T-cell (primary cell): ENCODE measurements around the gene CERS6. TPM values are rescaled to one million over a fixed set of nuclear protein-coding genes. Genes with fewer than 3 reads are reported as not detected.

Source experiments
- ATAC-seq, 4 experiments: fragments of 200-7000 bp in 3 of 4; fragments of 150-1000 bp in 1 of 4; cut with Tn5 transposase; replicated peaks in 1 of 4; 1 replicate in 3 of 4; 2 replicates in 1 of 4; pipeline ENCODE4 v1.10.0; 2021; ENCODE audit warnings: moderate library complexity in 3 of 4, mild to moderate bottlenecking in 2 of 4, moderate number of reproducible peaks in 1 of 4
- CTCF ChIA-PET, 2 donors: fragments of 300-600 bp; sonication (Branson Sonifier 250); formaldehyde crosslinking; loops; one replicate each; lab custom pipeline; 2022; ENCODE audit warnings: antibody characterized with exemption in 2 of 2; lab: Charles Lee
- POLR2A ChIA-PET, 2 donors: fragments of 300-600 bp; sonication (Branson Sonifier 250); formaldehyde crosslinking; loops; one replicate each; lab custom pipeline; 2022; ENCODE audit warnings: antibody characterized with exemption in 2 of 2; lab: Charles Lee
- DNase-seq, 35 experiments: peaks; one replicate each; pipeline versions ENCODE4 v3.0.0 to v3.0.0-alpha.2; 2013 to 2023
- H3K27ac ChIP-seq: one replicate; pipeline ENCODE4 v1.5.1; 2013; ENCODE audit warnings: low read length
- H3K27me3 ChIP-seq, 2 experiments: replicated peaks in 1 of 2; 1 replicate in 1 of 2; 2 replicates in 1 of 2; pipeline versions ENCODE4 v1.6.1 to v1.7.0; 2013; ENCODE audit warnings: low read length in 1 of 2, mixed read lengths in 1 of 2; ENCODE audit not compliant: control insufficient read depth in 2 of 2, insufficient read depth in 2 of 2; ENCODE audit errors: extremely low read depth in 1 of 2
- H3K36me3 ChIP-seq, 2 donors: 1 replicate in 1 of 2; 2 replicates in 1 of 2; pipeline versions ENCODE4 v1.6.1 to v1.7.0; 2013; ENCODE audit warnings: low read length in 1 of 2; ENCODE audit not compliant: control insufficient read depth in 2 of 2, insufficient read depth in 1 of 2; ENCODE audit errors: extremely low read depth in 1 of 2
- H3K4me1 ChIP-seq, 2 experiments: 1 replicate in 1 of 2; 2 replicates in 1 of 2; pipeline versions ENCODE4 v1.6.1 to v1.7.0; 2013; ENCODE audit warnings: low read length in 2 of 2, mixed read lengths in 1 of 2; ENCODE audit not compliant: insufficient read depth in 2 of 2, control insufficient read depth in 1 of 2; ENCODE audit errors: extremely low read depth in 1 of 2
- H3K4me3 ChIP-seq, 2 donors: 1 replicate in 1 of 2; 2 replicates in 1 of 2; pipeline versions ENCODE4 v1.5.1 to v1.7.0; 2013; ENCODE audit warnings: mild to moderate bottlenecking in 2 of 2, low read length in 1 of 2, moderate library complexity in 1 of 2; ENCODE audit not compliant: control insufficient read depth in 1 of 2; ENCODE audit errors: extremely low read depth in 1 of 2
- H3K9me3 ChIP-seq: 2 replicates; pipeline ENCODE4 v1.7.0; 2013
- H3K27ac Mint-ChIP-seq, 2 donors: one replicate each; pipeline ENCODE4 v1.8.0; 2020 to 2021; ENCODE audit warnings: mild to moderate bottlenecking in 2 of 2, mixed read lengths in 2 of 2
- H3K27me3 Mint-ChIP-seq, 2 donors: one replicate each; pipeline ENCODE4 v1.8.0; 2021 to 2022; ENCODE audit warnings: mixed read lengths in 2 of 2
- H3K36me3 Mint-ChIP-seq: one replicate; pipeline ENCODE4 v1.8.0; 2021; ENCODE audit warnings: mixed read lengths
- H3K4me1 Mint-ChIP-seq, 3 donors: one replicate each; pipeline ENCODE4 v1.8.0; 2020 to 2022; ENCODE audit warnings: mixed read lengths in 3 of 3, mild to moderate bottlenecking in 1 of 3
- H3K4me3 Mint-ChIP-seq, 3 donors: one replicate each; pipeline ENCODE4 v1.8.0; 2020 to 2022; ENCODE audit warnings: mild to moderate bottlenecking in 3 of 3, mixed read lengths in 3 of 3, moderate library complexity in 3 of 3
- H3K9me3 Mint-ChIP-seq, 3 donors: one replicate each; pipeline ENCODE4 v1.8.0; 2020 to 2022; ENCODE audit warnings: mixed read lengths in 3 of 3
- WGBS: methylation state at CpG from one replicate; pipeline ENCODE4 v1.1.5; 2013; ENCODE audit warnings: missing lambda C conversion rate; ENCODE audit not compliant: insufficient coverage; 5-methylcytosine and 5-hydroxymethylcytosine counted together
- total RNA-seq, 35 experiments: library from RNA in 6 of 35; stranded (reverse) in 6 of 35; fragments of 120-200 nt in 1 of 35; gene quantifications; one replicate each; pipeline versions ENCODE4 v1.2.1 to v1.2.4 and lab custom pipeline; 2013 to 2026

CERS6 gene
- total RNA-seq, 5 donors from 2014 or later (not counting 1 experiment from before 2014, with no cell fraction given) = 11.1 to 20.3 (median 13.6) TPM

DNA sequence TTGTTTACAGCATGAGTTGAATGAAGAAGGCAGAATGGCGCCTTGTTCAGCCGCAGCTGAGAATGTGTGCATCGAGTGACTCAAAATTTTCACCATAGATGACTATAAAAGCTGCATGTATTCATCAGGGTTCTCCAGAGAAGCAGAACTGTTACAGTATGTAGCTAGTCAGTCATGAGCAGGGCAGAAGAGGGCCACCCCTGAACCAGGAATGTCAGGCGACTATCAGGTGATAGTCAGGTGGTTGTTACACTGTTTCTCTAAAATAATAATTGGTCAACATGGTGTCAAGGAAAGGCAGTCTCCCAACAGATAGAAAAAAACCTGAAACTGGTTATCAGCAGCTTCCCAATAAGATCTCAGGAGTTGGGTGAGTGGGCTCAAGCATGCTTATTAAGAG, 326.2 kb downstream of the CERS6 start:
- Histone ChIP-seq H3K27me3 (no peaks in the 10 kb centered on the region), H3K4me1 (no peaks in the 10 kb centered on the region), H3K4me3 (no peak overlapping the region), H3K36me3 (no peaks in the 10 kb centered on the region), H3K27ac (no peak overlapping the region), H3K9me3 (no peaks in the 10 kb centered on the region)
- WGBS = 80% methylated on average over 1 of the region's 4 CpGs
- no peak overlapping the region for H3K27ac Mint-ChIP-seq
- DNase-seq (no peak), ATAC-seq (no peak)
- CTCF ChIA-PET = no interaction called here
- no peaks in the 10 kb centered on the region for H3K36me3 Mint-ChIP-seq
- no peak overlapping the region for H3K4me3 Mint-ChIP-seq
- no peaks in the 10 kb centered on the region for H3K4me1 Mint-ChIP-seq
- POLR2A ChIA-PET = no interaction called here
- H3K9me3 Mint-ChIP-seq = no peaks in the 10 kb centered on the region
- H3K27me3 Mint-ChIP-seq = no peaks in the 10 kb centered on the region

DNA sequence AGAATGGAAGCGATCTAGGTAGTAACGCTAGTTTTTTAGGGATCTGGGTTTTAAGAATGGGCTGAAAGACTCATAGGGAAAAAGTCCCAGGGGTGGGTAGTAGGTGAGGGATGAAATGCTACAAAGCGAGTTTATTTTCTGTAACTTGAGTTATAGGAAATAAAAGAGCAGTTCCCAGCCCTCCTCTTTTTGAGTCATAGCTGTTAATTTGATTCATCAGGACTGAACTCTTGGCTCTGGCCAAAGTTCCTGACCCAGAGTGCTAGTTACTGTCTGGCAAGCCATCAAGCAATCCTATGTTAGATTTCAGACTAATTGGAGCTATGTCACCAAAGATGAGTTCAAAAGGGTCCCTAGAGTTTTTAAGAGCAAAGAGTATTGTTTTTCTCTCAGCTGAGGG, 328.9 kb downstream of the CERS6 start:
- H3K4me3 Mint-ChIP-seq = no peak overlapping the region
- Histone ChIP-seq H3K9me3 (no peaks in the 10 kb centered on the region), H3K36me3 (no peaks in the 10 kb centered on the region), H3K4me3 (no peak overlapping the region), H3K27me3 (no peaks in the 10 kb centered on the region), H3K27ac (no peak overlapping the region), H3K4me1 (no peaks in the 10 kb centered on the region)
- CTCF ChIA-PET = no interaction called here
- no peaks in the 10 kb centered on the region for H3K36me3 Mint-ChIP-seq
- no peak for DNase-seq
- ATAC-seq = no peak
- H3K27ac Mint-ChIP-seq = no peak overlapping the region
- no peaks in the 10 kb centered on the region for H3K27me3 Mint-ChIP-seq
- no peaks in the 10 kb centered on the region for H3K4me1 Mint-ChIP-seq
- POLR2A ChIA-PET = no interaction called here
- 57% methylated on average over 1 of the region's 3 CpGs for WGBS
- no peaks in the 10 kb centered on the region for H3K9me3 Mint-ChIP-seq

DNA sequence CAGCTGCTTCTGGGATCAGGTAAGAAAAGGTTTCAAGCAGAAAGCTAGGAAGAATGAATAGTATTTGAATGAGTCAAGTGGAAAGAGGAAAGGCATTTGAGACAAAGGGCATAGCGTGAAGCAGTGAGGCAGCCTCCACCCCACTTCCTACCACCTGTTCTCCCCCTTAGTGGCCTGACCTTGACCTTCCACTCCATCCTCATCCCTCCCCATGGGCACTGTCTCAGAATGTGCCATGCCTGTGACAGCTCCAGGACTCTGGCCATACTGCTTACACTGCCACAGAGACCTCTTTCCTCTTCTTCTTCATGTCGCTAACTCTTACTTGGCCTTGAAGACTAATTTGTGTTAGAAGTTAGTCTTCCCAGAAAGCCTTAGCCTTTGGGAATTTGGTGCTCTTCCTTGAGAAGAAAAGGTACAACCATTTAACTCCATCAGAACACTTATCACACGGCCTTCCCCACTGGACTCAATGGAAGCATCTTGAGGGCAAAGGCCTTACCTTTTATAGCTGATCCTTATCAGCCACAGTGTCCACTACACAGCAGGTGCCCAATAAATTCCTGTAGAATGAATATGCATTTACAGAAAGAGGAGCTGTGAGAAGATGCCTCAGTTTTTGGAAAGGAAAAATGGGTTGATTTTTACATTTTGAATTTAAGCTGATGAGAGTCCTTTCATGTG, 331.2 kb downstream of the CERS6 start:
- POLR2A ChIA-PET = interaction anchor here in 1 of 2 donors (0.7 kb wide), 1 partner anchor 863 kb away, joined by 3 read pairs; no protein-coding TSS in a partner anchor
- DNase-seq (no peak), ATAC-seq (no peak)
- H3K4me1 ChIP-seq = no peaks in the 10 kb centered on the region
- H3K9me3 ChIP-seq = no peaks in the 10 kb centered on the region
- H3K36me3 ChIP-seq = no peaks in the 10 kb centered on the region
- no peaks in the 10 kb centered on the region for H3K36me3 Mint-ChIP-seq
- H3K27ac Mint-ChIP-seq = no peak overlapping the region
- WGBS = 80% methylated on average over 1 of the region's 3 CpGs
- no peaks in the 10 kb centered on the region for H3K27me3 ChIP-seq
- no peak overlapping the region for H3K4me3 ChIP-seq
- H3K9me3 Mint-ChIP-seq = no peaks in the 10 kb centered on the region
- H3K27me3 Mint-ChIP-seq = no peaks in the 10 kb centered on the region
- H3K27ac ChIP-seq = no peak overlapping the region
- CTCF ChIA-PET = interaction anchor here in 1 of 2 donors (0.7 kb wide), 1 partner anchor 12 kb away, joined by 3 read pairs; no protein-coding TSS in a partner anchor
- H3K4me3 Mint-ChIP-seq = no peak overlapping the region
- H3K4me1 Mint-ChIP-seq = no peaks in the 10 kb centered on the region

DNA sequence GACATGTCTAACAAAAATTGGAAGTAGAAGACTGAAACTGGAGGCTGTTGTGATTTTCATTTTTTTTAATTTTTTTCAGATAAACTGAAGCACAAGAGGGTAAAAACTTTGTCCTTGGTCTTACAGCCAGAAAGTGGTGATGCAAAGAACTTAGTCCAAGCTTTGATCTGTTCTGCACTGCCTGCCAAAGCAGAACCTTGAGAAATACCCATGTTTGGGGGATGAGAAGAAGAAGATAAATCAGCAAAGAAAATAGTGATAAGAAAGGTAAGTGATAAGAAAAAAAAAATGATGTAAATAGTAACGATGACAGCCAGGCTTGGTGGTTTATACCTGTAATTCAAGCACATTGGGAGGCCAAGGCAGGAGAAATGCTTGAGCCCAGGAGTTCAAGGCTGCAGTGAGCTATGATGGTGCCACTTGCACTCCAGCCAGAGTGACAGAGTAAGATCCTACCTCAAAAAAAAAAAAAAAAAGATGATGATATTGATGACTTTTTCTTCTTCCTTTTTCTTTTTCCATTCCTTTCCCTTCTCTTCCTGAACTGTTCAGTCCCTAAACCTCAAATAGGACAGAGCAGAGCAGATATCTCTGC, 331.8 kb downstream of the CERS6 start:
- H3K9me3 ChIP-seq = no peaks in the 10 kb centered on the region
- ChIA-PET POLR2A (interaction anchor here in 1 of 2 donors (0.5 to 0.7 kb wide), 2 partner anchors 13 to 863 kb away, joined by 3 to 5 read pairs; no protein-coding TSS in a partner anchor), CTCF (interaction anchor here in 1 of 2 donors (0.7 kb wide), 1 partner anchor 13 kb away, joined by 3 read pairs; no protein-coding TSS in a partner anchor)
- Mint-ChIP-seq H3K36me3 (no peaks in the 10 kb centered on the region), H3K27ac (no peak overlapping the region), H3K9me3 (no peaks in the 10 kb centered on the region), H3K4me1 (no peaks in the 10 kb centered on the region), H3K27me3 (no peaks in the 10 kb centered on the region), H3K4me3 (no peak overlapping the region)
- H3K4me1 ChIP-seq = no peaks in the 10 kb centered on the region
- WGBS = 100% methylated on average over 1 of the region's 1 CpG
- DNase-seq (no peak), ATAC-seq (no peak)
- H3K27ac ChIP-seq = no peak overlapping the region
- no peaks in the 10 kb centered on the region for H3K27me3 ChIP-seq
- no peak overlapping the region for H3K4me3 ChIP-seq
- H3K36me3 ChIP-seq = no peaks in the 10 kb centered on the region

DNA sequence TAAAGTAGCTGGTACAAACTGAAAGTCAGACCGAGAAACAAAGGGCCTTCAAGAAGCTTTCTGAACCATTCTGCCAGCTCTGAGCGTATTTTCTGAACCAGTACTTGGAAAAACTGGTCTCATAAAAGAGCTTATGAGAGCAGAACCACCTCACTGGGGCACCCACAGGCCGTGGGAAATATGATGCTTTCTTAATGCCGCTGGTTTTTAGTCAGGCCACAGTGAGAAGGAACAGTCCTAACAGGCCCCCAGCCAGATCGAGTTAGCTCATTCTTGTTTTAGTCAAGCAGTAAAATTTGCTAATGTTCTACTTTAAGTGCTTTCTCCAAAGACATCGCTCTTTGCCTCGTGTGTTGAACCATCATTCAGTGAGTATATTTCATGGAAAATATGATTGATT, 333.7 kb downstream of the CERS6 start:
- Histone ChIP-seq H3K4me1 (no peaks in the 10 kb centered on the region), H3K27me3 (no peaks in the 10 kb centered on the region), H3K27ac (no peak overlapping the region), H3K4me3 (no peak overlapping the region), H3K36me3 (no peaks in the 10 kb centered on the region), H3K9me3 (no peaks in the 10 kb centered on the region)
- POLR2A ChIA-PET = no interaction called here
- DNase-seq (no peak), ATAC-seq (no peak)
- CTCF ChIA-PET = interaction anchor here in 1 of 2 donors (0.5 kb wide), 1 partner anchor 72 kb away, joined by 5 read pairs; no protein-coding TSS in a partner anchor
- 75% methylated on average over 4 of the region's 7 CpGs for WGBS
- Mint-ChIP-seq H3K9me3 (no peaks in the 10 kb centered on the region), H3K4me3 (no peak overlapping the region), H3K36me3 (no peaks in the 10 kb centered on the region), H3K4me1 (no peaks in the 10 kb centered on the region), H3K27ac (no peak overlapping the region), H3K27me3 (peaks cover 0 to 3% of the 10 kb centered on the region in 2 donors)

DNA sequence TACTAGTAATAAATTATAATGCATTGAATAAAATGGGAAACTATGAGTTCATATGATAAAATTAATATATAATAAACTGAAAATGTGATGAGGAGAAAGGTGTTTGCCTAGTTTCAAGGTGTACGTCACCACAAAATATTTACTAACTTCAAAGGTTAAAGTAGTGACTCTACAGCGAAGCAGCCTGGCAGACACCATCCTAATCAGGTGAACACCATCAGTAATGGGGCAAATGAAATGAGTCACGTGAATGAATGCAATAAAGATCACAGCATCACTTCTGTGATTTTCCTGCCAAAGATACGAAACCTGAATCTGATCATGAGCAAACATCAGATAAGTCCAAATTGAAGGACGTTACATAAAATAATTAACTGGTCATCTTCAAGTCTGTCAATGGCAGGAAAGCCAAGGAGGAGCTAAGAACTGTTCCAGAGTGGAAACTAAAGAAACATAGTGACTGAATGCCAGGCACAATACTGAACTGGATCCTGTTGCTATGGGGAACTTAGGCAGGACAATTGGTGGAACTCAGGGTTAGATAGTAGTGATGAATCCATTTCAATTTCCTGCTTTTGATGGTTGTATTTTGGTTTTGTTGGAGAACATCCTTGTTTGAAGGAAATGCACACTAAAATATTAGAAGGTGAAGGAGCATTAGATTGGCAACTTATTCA, 334.3 kb downstream of the CERS6 start:
- Histone ChIP-seq H3K4me3 (no peak overlapping the region), H3K27me3 (no peaks in the 10 kb centered on the region), H3K27ac (no peak overlapping the region), H3K36me3 (no peaks in the 10 kb centered on the region), H3K9me3 (no peaks in the 10 kb centered on the region), H3K4me1 (no peaks in the 10 kb centered on the region)
- no peaks in the 10 kb centered on the region for H3K9me3 Mint-ChIP-seq
- no peaks in the 10 kb centered on the region for H3K4me1 Mint-ChIP-seq
- ChIA-PET POLR2A (no interaction called here), CTCF (no interaction called here)
- ATAC-seq = no peak
- H3K36me3 Mint-ChIP-seq = no peaks in the 10 kb centered on the region
- peaks cover 0 to 3% of the 10 kb centered on the region in 2 donors for H3K27me3 Mint-ChIP-seq
- no peak for DNase-seq
- H3K27ac Mint-ChIP-seq = no peak overlapping the region
- H3K4me3 Mint-ChIP-seq = no peak overlapping the region
- WGBS = 95% methylated on average over 3 of the region's 5 CpGs
